NCI-H82 treated with DMSO at 0.1 percent for 48 hours (cell line): Measurements from ENCODE around the gene DISP3.
A peak's percentile ranks its signal among the peaks of the same experiment; 100 is the strongest.

Experiments
- DNase-seq: peaks from one replicate; lab custom pipeline; 2025; ENCODE audit not compliant: unreplicated experiment; lab: John Stamatoyannopoulos, UW

Gene DISP3

GRCh38 chr1:11540773-11541160 lies 61.8 kb downstream of the DISP3 start:
- DNase-seq: no peak

DNA sequence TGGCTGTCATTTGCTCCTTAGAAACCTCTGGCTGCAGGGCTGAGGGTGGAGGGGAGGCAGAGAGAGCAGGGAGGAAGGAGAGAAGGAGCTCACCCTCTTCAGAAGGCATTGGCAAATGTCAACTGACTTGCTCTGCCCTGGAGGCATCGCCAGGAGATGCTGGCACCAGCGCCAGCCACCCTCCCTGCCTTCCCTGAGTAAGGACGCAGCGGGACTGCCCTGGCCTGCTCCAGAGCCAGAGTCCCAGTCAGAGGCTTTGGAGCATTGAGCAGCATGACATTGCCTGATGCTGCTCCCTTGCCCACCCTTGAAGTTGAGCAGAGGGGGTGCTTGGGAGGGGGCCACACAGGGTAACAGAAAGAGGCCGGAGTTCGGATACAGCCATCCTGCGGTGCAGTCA lies 62.3 kb downstream of the DISP3 start:
- no peak for DNase-seq

- no peak for DNase-seq
Measured at GRCh38 chr1:11541956-11542355, 63.0 kb downstream of the DISP3 start.

DNA sequence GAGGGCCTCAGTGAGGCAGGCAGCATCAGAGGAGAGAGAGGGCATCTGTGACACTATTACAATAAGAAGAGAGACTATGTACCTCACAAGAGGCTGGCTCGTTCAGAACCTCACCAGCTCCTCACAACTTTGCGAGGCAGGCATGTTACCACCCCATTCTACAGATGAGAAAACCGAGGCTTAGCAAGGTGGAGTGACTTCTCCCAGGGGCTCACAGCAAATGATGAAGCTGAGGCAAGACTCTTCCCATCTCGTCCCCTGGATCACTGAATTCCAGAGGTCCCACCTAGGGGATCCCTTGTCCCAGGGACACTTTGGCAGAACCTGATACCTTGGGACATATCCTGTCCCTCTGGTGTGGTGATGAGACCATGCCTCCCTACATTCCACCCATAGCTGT lies 64.4 kb downstream of the DISP3 start:
- DNase-seq: no peak

DNA sequence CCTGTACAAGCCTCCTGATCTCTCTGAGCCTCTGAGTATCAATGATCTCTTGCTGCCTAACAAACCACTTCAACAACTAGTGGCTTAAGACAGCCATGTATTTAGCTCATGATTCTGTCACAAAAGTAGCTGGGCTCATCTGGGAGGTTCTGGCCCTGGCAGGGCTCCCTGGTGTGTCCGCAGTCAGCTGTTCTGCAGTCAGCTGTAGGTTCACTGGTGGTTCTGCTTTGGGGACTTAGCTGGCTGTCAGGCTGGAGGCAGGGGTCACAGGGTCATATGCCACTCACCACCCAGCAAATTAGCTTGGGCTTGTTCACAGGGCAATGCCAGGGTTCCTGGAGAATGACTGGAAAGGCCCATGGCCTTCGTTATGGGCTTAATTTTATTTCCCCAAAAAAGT lies 64.8 kb downstream of the DISP3 start:
- DNase-seq: no peak

- DNase-seq: no peak
Measured at GRCh38 chr1:11546456-11546855, 67.5 kb downstream of the DISP3 start.

DNA sequence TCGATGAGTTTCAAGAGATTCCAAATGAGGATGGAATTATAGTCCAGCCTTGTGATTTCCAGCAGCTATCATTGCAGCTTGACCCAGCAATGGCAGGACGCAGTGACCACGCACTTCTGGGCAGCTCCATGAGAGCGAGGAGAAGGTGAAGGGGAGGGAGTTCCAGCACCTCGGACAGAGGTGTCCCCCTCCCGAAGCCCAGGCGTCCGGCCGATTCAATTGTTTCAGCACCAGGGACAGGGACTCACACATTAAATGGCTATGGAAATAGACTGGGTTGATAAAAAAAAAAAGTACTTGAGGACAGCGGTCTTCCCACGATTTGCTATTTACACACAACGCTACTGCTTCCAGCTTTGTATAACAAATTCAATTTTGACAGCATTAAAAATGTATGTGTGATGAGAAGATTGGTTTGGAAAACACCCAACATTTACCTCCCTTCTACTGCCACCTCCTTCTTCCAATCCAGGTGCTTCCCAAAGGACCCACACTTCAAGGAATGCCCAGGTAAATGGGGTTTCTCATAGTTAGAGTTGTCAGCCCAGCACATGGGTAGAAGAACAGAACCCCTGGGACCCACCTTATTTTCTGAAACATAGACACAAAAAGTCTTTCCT lies 71.8 kb downstream of the DISP3 start:
- DNase-seq: no peak

DNA sequence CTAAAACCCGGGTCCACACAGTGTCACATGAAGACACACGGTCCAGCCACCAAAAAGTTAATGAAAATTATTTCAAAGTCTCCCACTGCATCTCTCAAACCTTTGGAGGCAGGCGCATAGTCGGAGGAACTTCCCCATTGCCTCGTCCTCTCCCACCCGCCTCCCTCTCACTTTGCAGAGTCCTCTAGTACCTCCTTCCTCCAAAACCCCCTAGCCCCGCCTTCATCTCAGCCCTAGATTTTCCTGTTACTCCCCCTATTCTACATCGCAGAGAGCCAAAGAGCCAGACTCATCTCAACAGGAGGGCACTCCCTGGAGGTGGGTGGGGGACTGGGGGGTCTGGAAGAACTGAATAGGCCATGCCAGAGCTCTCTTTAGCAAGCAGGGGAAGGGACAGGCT lies 79.3 kb downstream of the DISP3 start:
- no peak for DNase-seq

DNA sequence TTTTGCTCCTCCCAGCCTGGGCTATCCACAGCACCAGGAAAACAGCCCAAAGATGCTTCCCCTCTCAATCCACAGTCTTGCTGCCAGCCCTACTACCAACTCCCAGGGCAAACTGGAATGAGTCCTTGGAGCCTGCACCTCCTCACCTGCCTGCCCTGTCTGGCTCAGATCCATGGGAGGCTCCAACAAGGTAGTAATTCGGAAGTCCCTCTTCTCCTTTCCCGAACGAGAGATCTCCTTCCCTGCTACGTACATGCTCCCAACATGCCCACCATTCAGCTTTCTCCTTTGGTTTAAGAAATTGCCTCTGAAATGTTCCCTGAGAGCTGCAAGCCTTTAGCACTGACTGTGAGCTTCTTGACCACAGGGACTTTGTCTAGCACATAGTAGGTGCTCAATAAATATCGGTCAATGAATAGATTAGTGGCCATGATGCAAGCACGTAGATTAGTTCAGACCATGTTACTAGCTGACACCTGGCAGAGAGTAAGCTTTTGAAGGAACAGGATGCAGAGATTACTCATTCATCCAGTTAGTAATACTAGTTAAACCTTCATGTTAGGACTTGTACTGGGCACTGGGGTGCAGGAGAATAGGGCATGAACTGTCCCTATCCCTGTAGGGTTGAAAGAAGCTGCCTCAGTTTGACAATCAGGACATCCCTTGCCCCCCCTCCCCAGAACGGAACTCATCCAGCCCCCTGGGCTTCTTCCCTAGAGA lies 80.1 kb downstream of the DISP3 start:
- no peak for DNase-seq

- DNase-seq: no peak
Measured at GRCh38 chr1:11559591-11559970, 80.6 kb downstream of the DISP3 start.

- DNase-seq: no peak
Measured at GRCh38 chr1:11560061-11560460, 81.1 kb downstream of the DISP3 start.

- DNase-seq: no peak
Measured at GRCh38 chr1:11561740-11562139, 82.8 kb downstream of the DISP3 start.

- no peak for DNase-seq
Measured at GRCh38 chr1:11562664-11563063, 83.7 kb downstream of the DISP3 start.

GRCh38 chr1:11563560-11564069 lies 84.7 kb downstream of the DISP3 start:
- peak; percentile 23 for DNase-seq

GRCh38 chr1:11564237-11564636 lies 85.3 kb downstream of the DISP3 start:
- no peak for DNase-seq

DNA sequence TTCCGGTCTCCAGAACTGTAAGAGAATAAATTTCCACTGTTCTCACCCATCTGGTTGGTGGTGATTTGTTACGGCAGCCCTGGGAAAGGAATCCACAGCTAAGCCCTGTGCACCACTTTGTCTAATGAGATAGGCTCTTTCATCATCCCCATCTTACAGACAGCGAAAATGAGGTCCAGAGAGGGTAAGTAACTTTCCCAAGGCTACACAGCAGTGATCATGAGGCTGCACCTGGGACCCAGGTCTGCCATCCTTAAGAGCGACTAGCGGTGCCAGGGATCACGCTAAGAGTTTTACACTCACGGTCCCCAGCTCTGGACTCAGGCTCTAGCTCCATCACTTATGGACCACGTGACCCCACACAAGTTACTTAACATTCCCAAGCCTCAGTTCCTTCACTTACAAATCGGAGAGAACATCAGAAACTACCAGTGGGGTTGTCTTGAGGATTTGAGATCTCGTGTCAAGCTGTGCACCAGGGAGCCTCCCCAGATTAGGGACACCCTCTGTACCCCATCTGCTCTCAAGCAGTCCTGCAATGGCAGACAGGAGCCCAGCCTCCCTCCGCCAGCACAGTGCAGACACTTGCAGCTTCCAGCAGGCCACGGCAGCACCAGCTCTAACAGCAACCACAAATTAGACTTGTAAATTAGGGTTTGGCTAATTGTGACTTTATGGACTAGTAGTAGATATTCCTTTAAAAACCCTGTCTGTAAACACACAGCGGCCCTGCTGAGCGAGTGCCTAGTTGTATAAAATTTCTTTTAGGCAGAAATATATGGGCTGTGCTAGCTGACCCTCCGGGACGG lies 87.3 kb downstream of the DISP3 start:
- DNase-seq: no peak

GRCh38 chr1:11567244-11568065 lies 88.5 kb downstream of the DISP3 start:
- no peak for DNase-seq

DNA sequence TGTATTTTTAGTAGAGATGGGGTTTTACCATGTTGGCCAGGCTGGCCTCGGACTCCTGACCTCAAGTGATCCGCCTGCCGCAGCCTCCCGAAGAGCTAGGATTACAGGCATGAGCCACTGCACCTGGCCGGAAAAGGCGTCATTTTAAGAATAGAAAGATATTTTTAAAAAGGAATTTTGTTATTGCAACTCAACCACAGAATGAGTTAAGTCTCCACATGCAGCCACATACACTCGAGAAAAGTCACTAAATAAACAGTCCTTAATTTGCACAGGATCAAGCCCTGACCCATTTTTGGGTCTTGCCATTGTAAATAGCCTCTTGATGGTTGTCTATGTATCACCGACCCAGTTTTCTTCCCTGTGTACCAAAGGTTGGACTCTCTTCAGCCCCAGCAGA lies 89.7 kb downstream of the DISP3 start:
- DNase-seq: no peak

DNA sequence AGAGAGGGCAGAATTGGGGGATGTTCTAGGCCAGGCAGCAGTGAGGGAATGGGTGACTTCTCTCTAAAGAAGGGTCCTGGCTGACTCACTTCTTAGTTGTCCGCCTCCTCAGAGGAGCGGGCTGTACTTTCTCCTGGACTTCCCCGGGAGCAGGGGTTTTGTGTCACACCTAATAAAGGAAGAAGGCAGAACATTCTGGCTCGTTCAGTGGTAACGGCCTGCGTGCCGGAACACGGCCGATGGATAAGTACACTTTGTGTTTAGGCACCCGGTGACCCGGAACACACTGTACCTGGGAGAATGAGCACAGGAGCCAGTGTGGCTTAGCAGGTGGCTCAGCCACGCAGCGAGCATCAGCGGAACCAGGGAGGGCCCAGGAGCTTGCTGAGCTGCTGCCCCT lies 90.6 kb downstream of the DISP3 start:
- DNase-seq: no peak

DNA sequence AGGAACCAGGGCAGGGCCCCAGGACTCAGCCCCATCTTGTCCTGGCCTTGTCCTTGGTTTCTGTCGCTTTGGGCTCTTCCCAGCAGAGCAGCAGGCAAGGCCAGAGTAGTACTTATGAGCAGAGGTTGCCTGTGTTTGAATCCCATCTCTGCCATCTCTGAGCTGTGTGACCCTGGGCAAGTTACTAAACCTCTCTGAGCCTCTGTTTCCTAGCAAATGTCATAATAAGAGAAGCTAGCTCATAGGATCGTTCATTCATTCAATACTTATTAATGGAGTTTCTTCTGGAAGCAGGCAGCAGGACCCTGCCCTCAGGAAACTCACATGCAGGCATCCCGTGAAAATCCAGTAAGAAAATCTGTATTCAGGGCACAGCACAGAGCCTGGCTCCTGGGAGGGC lies 91.0 kb downstream of the DISP3 start:
- DNase-seq: no peak

DNA sequence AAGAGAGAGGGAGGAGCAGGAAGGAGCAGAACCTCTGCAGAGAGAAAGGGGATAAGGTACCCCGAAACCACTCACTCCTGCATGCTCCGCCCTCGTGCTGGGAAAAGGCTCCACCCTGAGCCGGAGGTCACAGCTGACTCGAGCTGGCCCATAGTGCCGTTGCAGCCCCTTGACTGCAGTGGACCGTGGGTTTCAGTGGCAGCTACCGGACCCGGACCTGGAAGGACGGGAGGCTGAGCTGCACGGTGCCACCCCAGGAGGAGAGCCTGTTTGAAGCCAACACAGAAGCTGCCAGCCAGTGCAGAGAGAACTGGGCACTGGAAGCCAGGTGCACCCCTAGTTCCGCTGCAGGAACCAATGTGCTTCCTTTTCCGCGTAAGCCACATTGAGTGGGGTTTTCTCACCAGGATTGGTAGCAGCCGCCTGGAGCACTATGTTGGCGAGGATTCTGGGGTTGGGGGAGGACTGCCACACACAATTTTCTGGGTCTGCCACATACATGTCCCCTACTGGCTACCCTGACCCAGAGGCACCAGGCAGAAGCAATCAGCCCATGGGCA lies 91.9 kb downstream of the DISP3 start:
- no peak for DNase-seq
